GM15510 (cell line): ENCODE measurements around the gene ANKRD52.

Experiments
- POLR2A ChIP-seq: IDR thresholded peaks from 3 replicates; pipeline ENCODE4 v1.6.1; 2011; ENCODE audit warnings: borderline replicate concordance; ENCODE audit not compliant: insufficient read length; ENCODE audit errors: extremely low read depth

Gene ANKRD52

DNA sequence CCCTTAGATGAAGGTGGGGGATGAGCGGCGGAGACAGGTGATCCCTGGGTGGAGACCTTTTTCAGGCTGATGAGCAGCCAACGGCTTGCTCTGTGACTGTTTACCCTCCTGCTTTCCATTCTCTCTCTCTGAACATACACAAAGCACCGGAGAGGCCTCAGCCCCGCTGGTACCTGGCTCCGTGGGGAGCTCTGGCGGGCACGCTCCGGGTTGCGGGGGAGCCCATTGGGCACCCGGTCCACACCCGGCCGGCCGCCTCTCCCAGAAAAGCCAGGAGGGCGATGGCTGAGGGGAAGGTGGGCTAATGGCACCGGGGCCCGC lies 69.4 kb downstream of the ANKRD52 start:
- no peak for TF ChIP-seq POLR2A

DNA sequence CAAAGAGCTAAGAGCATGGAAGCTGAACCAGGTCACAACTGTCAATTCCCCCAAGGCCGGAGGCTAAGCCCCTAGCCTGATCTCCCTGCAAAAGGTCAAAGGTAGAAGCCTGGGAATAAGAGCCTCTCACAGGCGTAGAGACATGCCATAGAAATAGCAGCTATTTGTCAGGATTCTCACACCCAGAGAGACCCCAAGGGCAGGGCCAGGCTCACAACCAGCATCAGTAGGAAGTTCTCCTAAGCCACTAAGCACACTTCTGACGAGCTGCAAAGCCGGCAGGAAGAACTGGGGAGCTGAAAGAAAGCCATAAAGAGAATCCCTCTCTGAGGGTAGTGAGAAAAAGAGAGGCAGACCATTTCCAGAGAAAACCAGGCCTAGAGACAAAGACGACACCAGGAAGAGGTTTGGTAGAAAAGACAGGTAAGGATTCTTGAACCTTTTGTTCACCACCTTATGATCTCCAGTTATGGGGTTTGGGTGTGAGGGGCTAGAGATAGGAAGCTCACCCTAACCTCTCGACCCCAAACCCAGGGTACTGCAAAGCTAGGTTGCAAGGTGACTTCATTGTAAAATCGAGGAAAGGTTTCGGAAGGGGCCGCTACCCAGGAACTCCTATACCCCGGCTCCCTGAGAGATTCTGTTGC lies 69.9 kb downstream of the ANKRD52 start:
- TF ChIP-seq POLR2A, result no peak
